SW 1271 (cell line): ENCODE measurements around the gene URM1.

Source experiments
- DNase-seq, 2 experiments: peaks; one replicate each; lab custom pipeline; 2025; lab: John Stamatoyannopoulos, UW

The URM1 gene

GRCh38 chr9:128429513-128430086 is 58.4 kb downstream of the URM1 start:
- DNase-seq: no peak

GRCh38 chr9:128431207-128431606 is 60.0 kb downstream of the URM1 start:
- no peak for DNase-seq

GRCh38 chr9:128434340-128434739 is 63.2 kb downstream of the URM1 start:
- DNase-seq: no peak

GRCh38 chr9:128435611-128436010 is 64.4 kb downstream of the URM1 start:
- no peak for DNase-seq

GRCh38 chr9:128438343-128439109 is 67.4 kb downstream of the URM1 start:
- DNase-seq: peak; percentile 40 to 59

GRCh38 chr9:128439273-128439672 is 68.1 kb downstream of the URM1 start:
- DNase-seq: no peak
